ENCODE measurements around the gene GLIS1. TPM values are rescaled to one million over a fixed set of nuclear protein-coding genes. Genes with fewer than 3 reads are reported as not detected.
A peak's percentile ranks its signal among the peaks of the same experiment; 100 is the strongest.

The GLIS1 gene
- total RNA-seq, 1 donor from 2014 or later: 1.6 TPM

DNA sequence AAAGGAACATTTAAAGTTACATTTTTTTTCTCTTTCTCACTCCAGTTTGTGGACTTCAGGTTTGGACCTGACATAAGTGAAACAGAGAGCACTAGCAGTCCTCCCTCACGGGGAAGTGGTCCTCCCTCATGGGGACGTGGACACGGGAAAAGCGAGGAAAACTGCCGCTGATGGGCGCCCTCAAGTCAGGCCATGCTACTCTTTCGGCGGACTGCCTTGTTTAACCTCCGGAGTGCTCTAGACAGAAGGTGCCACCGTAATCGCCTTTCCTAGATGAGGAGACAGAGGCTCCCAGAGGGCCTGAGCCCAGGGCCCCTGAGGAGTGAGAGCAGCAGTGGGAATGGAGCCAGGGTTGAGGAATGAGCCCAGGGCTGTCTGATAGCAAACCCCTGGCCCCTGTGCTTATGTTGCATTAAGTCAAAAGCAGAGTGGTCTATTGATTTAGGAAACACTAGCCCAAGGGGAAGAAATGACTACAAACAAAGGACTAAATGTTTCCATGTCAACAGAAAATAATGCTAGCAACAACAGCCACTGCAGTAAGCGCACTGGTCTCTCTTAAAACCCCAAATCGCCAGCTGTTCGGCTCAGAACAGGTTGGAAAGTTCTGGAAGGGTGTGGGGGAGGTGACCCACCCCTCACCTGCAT is 195.7 kb downstream of the GLIS1 start:
- TF ChIP-seq, protein P1, sequence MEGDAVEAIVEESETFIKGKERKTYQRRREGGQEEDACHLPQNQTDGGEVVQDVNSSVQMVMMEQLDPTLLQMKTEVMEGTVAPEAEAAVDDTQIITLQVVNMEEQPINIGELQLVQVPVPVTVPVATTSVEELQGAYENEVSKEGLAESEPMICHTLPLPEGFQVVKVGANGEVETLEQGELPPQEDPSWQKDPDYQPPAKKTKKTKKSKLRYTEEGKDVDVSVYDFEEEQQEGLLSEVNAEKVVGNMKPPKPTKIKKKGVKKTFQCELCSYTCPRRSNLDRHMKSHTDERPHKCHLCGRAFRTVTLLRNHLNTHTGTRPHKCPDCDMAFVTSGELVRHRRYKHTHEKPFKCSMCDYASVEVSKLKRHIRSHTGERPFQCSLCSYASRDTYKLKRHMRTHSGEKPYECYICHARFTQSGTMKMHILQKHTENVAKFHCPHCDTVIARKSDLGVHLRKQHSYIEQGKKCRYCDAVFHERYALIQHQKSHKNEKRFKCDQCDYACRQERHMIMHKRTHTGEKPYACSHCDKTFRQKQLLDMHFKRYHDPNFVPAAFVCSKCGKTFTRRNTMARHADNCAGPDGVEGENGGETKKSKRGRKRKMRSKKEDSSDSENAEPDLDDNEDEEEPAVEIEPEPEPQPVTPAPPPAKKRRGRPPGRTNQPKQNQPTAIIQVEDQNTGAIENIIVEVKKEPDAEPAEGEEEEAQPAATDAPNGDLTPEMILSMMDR (IDR thresholded peaks at IDR 0.05; ENCODE audit: unreplicated experiment): no peak
- H3K36me3 Mint-ChIP-seq: no peaks in the 10 kb centered on the region
- no peak for DNase-seq (ENCODE audit: low spot score in 2 of 2, unreplicated experiment in 2 of 2)
- H3K27ac Mint-ChIP-seq: no peak overlapping the region
- H3K4me3 Mint-ChIP-seq: no peak overlapping the region
- H3K9me3 Mint-ChIP-seq: no peaks in the 10 kb centered on the region
- H3K27me3 Mint-ChIP-seq (ENCODE audit: low read depth): peaks cover 2% of the 10 kb centered on the region
- peaks cover 16% of the 10 kb centered on the region for H3K4me1 Mint-ChIP-seq

DNA sequence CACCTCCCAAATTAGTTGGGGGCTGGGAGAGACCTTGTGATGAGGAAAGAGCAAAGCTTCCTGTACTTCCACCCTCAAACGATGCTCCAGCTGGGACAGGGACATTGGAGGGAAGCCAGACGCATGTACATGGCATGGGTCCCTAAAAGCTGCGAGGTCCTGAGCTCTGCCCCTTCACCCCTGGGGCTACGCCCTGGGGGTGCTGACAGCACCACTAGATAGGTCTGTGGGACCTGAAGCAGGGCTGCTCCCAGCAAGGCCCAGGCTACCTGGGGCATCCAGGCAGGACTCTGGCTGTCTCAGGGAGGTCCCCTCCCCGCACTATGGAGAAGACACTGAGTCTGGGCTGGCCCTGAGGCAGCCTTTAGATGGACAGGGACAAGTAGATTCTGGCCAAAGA is 196.4 kb downstream of the GLIS1 start:
- H3K9me3 Mint-ChIP-seq: no peaks in the 10 kb centered on the region
- peaks cover 16% of the 10 kb centered on the region for H3K4me1 Mint-ChIP-seq
- TF ChIP-seq, protein P1 (IDR thresholded peaks at IDR 0.05; ENCODE audit: unreplicated experiment): no peak
- peak overlapping the region; percentile 50 for H3K27ac Mint-ChIP-seq
- no peaks in the 10 kb centered on the region for H3K36me3 Mint-ChIP-seq
- H3K27me3 Mint-ChIP-seq (ENCODE audit: low read depth): peaks cover 3% of the 10 kb centered on the region
- DNase-seq (ENCODE audit: low spot score in 2 of 2, unreplicated experiment in 2 of 2): no peak
- no peak overlapping the region for H3K4me3 Mint-ChIP-seq

DNA sequence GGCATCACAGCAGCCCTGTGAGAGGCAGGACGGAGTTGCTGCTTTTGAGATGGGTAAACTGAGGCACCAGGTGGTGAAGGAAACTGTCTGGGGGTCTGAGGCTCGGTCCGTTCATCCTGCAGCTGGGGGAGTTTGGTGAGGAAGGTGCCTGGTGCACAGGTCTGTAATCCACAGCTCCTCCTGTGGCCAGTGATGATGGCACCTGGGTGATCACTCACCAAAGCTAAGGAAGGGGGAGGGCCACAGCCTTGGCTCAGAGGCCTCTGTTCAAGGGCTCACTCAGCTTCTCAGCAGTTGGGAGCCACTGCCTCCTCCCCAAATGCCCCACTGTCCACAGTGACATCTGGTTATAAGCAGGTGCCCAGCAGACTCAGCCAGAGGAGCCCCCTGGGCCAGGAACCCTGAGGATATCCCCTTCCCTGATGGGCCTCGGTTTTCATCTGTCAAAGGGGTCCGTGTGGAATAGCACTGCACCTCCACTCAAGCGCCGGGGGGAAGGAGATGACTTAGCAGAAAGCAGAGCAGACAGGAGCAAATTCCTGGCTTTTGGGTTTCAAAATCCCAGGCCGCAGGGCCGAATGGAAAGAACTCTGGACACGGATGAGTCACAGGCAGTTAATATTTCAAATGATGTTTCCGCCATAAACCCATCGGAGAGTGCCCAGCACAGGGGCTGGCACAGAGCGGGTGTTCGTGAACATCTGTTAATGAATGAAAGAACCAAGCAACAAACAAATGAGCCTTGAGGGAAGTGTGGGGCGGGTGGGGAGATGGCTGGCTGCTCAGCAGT is 197.0 kb downstream of the GLIS1 start:
- H3K36me3 Mint-ChIP-seq: no peaks in the 10 kb centered on the region
- DNase-seq (ENCODE audit: low spot score in 2 of 2, unreplicated experiment in 2 of 2): no peak
- no peak overlapping the region for H3K4me3 Mint-ChIP-seq
- H3K27ac Mint-ChIP-seq: peak overlapping the region; percentile 50
- H3K27me3 Mint-ChIP-seq (ENCODE audit: low read depth): peaks cover 5% of the 10 kb centered on the region
- TF ChIP-seq, protein P1 (IDR thresholded peaks at IDR 0.05; ENCODE audit: unreplicated experiment): no peak
- H3K9me3 Mint-ChIP-seq: no peaks in the 10 kb centered on the region
- peaks cover 16% of the 10 kb centered on the region for H3K4me1 Mint-ChIP-seq

DNA sequence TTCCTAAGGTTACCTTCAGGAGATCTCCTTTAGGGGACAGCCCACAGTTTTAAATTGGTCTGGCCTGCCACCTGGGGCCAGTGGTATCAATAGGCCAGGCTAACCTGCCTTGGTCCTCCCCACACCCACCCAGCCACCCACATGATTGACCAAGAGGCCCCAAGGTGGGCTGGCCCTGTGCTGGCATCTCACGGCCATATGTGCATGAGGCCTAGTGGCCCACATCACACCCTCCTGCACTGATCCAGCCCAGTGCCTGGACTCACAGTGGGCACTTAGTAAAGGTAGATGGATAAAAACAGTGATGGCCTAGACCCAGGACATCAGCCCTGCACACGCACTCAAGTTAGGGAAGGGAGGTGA is 197.7 kb downstream of the GLIS1 start:
- H3K27me3 Mint-ChIP-seq (ENCODE audit: low read depth): peaks cover 10% of the 10 kb centered on the region
- H3K9me3 Mint-ChIP-seq: no peaks in the 10 kb centered on the region
- TF ChIP-seq, protein P1 (IDR thresholded peaks at IDR 0.05; ENCODE audit: unreplicated experiment): no peak
- peaks cover 16% of the 10 kb centered on the region for H3K4me1 Mint-ChIP-seq
- DNase-seq (ENCODE audit: low spot score in 2 of 2, unreplicated experiment in 2 of 2): no peak
- H3K4me3 Mint-ChIP-seq: no peak overlapping the region
- no peak overlapping the region for H3K27ac Mint-ChIP-seq
- no peaks in the 10 kb centered on the region for H3K36me3 Mint-ChIP-seq

DNA sequence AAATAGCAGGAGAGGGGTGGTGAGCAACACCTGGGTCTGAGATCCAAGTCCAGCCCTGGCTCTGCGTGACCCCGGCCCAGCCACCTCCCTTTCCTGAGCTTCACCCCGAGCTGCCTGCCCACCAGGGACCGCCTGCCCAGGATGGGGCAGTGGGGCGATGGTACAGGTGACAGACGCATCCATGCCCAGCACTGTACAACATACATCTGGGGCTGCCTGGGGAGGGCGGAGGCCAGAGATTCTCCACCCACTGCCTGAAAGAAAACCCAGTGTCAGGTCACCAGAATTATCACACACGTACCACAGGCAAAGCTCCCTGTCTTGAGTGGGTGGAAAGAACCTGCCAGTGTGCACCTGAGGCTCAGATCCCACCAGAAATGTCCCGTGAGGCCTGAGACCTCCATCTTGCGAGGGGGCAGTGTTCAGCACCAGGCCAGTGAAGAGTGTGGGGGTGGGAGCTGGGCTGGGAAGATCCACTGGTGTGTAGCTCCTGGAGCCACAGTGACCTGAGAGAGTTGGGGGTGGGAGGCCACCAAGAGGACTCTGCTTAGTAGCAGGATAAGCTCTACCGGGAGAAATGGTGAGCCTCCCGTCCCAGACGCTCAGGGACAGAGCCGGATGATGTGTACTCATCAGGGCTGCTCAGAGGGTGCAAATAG is 198.2 kb downstream of the GLIS1 start:
- TF ChIP-seq, protein P1 (IDR thresholded peaks at IDR 0.05; ENCODE audit: unreplicated experiment): no peak
- Mint-ChIP-seq H3K9me3 (no peaks in the 10 kb centered on the region), H3K36me3 (no peaks in the 10 kb centered on the region), H3K27ac (no peak overlapping the region), H3K27me3 (ENCODE audit: low read depth) (peaks cover 15% of the 10 kb centered on the region), H3K4me3 (no peak overlapping the region), H3K4me1 (peaks cover 16% of the 10 kb centered on the region)
- no peak for DNase-seq (ENCODE audit: low spot score in 2 of 2, unreplicated experiment in 2 of 2)

Data from mesothelial cell of epicardium (in vitro differentiated cells).